ENCODE results near the gene MAU2.
A peak's percentile ranks its signal among the peaks of the same experiment; 100 is the strongest.

The MAU2 gene

DNA sequence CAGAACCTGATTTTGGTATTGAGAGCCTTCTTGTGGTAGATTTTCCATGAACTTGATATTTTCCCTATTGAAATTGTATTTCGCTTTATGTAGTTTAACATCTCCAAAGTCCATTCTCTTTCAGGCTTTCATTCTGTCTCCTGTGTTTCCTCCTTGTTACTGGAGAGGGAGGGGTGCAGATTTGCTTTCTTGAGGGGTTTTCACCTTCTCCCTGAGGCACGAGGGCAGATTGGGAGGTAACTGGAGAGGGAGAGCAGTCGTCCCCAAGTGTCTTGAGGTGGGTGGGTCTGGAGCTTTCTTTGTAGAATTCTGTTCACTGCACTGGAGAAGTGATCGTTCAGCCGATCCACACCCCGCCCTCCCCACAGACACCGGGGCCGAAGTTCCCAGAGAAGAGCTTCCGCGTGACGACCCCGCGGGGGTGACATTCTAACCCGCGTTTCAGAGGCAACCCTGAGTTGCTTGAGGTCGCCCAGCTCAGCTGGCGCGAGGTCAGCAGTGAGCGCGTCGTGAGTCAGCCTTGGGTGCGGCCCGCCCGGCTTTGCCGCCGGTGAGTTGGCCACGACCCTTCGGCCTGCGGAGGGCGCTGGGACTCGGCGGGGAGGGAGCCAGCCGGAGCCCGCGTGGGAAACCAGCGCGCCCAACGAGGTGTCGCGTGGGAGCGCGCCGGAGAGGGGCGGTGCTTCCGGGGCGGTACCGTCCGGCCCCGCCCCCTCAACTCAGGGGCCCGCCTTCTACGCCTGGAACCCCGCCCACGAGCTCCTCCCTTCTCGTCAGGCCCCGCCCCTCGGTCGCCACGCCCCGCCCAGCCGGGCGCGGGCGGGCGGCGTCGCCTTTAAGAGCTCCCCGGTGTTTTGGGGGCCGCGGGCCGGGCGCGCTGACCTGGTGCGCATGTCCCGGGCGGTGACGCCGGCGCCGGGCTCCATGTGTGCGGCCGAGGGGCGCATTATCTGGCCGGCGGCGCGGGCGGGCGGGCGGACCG lies 84.5 kb downstream of the MAU2 start, which contains the start of gene GATAD2A:
Gene GATAD2A (plus strand): TSS at position 797 of the 982 bp plus-strand sequence. CDS start 59,671 bp downstream, outside the sequence.
- no peaks in the 10 kb centered on the region for H3K9me3 ChIP-seq (ENCODE audit: insufficient read depth, low read length)
- no peak for TF ChIP-seq EZH2phosphoT487 (IDR thresholded peaks at IDR 0.05; ENCODE audit: low read depth)
- TF ChIP-seq, protein P1, sequence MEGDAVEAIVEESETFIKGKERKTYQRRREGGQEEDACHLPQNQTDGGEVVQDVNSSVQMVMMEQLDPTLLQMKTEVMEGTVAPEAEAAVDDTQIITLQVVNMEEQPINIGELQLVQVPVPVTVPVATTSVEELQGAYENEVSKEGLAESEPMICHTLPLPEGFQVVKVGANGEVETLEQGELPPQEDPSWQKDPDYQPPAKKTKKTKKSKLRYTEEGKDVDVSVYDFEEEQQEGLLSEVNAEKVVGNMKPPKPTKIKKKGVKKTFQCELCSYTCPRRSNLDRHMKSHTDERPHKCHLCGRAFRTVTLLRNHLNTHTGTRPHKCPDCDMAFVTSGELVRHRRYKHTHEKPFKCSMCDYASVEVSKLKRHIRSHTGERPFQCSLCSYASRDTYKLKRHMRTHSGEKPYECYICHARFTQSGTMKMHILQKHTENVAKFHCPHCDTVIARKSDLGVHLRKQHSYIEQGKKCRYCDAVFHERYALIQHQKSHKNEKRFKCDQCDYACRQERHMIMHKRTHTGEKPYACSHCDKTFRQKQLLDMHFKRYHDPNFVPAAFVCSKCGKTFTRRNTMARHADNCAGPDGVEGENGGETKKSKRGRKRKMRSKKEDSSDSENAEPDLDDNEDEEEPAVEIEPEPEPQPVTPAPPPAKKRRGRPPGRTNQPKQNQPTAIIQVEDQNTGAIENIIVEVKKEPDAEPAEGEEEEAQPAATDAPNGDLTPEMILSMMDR (IDR thresholded peaks at IDR 0.05; ENCODE audit: low read depth, low read length), result peak; percentile 9; the same call in 1 of the 2 replicates
- H3K4me1 ChIP-seq (ENCODE audit: low read length), result peaks cover 33% of the 10 kb centered on the region
- H3K36me3 ChIP-seq (replicated peaks; ENCODE audit: low read depth, low read length), result no peaks in the 10 kb centered on the region
- peaks cover 51% of the 10 kb centered on the region for H3K79me2 ChIP-seq (ENCODE audit: low read length)
- H3K27me3 ChIP-seq (ENCODE audit: low read depth, low read length), result no peaks in the 10 kb centered on the region
- 0 out of 2 replicates have a peak within 1 kb of the TSS, but pooled peaks have one; percentile 42 for H2AFZ ChIP-seq (ENCODE audit: low read depth, low read length)
- H3K4me3 ChIP-seq (ENCODE audit: low read length), result peak within 1 kb of the TSS; percentile 86
- H3K27ac ChIP-seq (ENCODE audit: low read length), result peak within 1 kb of the TSS; percentile 33
- peak within 1 kb of the TSS; percentile 95 for H3K9ac ChIP-seq (ENCODE audit: low read length)
- H3K4me2 ChIP-seq (ENCODE audit: low read length), result peak within 1 kb of the TSS; percentile 99
- peaks cover 49% of the 10 kb centered on the region for H4K20me1 ChIP-seq (ENCODE audit: insufficient read depth, low read length)

DNA sequence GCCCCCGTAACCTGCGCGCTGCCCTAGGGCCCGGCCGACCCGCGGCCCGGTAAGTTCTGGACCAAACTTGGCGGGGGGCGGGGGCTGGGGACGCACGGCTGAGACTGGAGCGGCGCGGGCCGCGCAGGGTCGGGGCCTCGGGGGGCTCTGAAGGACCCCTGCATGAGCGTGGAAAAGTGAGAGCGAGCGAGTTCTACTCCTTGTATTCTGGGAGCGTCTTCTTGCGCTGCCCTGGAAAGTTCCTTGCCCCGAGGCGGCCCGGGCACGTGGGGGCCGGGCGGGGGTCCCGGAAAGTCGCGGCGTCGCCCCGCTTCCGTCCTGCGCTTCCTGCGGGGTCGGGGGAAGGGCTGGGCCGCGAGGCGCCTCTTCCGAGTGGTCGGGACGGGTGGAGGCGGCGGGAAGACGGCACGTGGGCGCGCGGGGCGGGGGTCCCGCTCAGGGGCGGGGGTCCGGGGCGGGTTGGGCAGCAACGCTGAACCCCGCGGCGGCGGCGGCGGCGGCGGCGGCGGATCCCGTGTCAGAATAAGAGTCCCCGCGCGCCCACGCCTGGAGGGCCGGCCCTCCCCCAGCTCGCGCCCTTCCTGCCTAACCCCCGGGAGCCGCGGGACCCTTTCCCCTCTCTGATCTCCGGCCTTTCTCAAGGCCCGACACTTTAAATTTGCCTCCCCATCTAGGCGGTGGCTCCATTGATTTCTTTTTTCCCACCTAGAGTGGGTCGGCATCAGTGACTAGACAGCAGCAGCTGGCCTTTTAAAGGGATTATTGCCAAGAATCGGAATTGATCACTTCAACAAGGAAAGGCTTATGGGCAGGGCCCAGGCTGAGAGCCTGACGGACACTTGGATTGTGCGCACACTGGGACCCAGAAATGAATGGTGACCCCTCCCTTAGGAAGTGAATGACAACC lies 85.6 kb downstream of the MAU2 start:
- Histone ChIP-seq H3K27ac (ENCODE audit: low read length) (peak overlapping the region; percentile 33), H3K27me3 (ENCODE audit: low read depth, low read length) (no peaks in the 10 kb centered on the region), H3K9me3 (ENCODE audit: insufficient read depth, low read length) (no peaks in the 10 kb centered on the region), H3K4me2 (ENCODE audit: low read length) (peak overlapping the region; percentile 99), H3K36me3 (replicated peaks; ENCODE audit: low read depth, low read length) (no peaks in the 10 kb centered on the region), H3K79me2 (ENCODE audit: low read length) (peaks cover 61% of the 10 kb centered on the region), H3K4me1 (ENCODE audit: low read length) (peaks cover 43% of the 10 kb centered on the region), H3K9ac (ENCODE audit: low read length) (peak overlapping the region; percentile 95), H2AFZ (ENCODE audit: low read depth, low read length) (0 out of 2 replicates have a peak overlapping the region, but pooled peaks have one; percentile 42), H3K4me3 (ENCODE audit: low read length) (peak overlapping the region; percentile 86), H4K20me1 (ENCODE audit: insufficient read depth, low read length) (peaks cover 60% of the 10 kb centered on the region)
- TF ChIP-seq, protein P1 (IDR thresholded peaks at IDR 0.05; ENCODE audit: low read depth, low read length), result no peak
- TF ChIP-seq EZH2phosphoT487 (IDR thresholded peaks at IDR 0.05; ENCODE audit: low read depth), result no peak

DNA sequence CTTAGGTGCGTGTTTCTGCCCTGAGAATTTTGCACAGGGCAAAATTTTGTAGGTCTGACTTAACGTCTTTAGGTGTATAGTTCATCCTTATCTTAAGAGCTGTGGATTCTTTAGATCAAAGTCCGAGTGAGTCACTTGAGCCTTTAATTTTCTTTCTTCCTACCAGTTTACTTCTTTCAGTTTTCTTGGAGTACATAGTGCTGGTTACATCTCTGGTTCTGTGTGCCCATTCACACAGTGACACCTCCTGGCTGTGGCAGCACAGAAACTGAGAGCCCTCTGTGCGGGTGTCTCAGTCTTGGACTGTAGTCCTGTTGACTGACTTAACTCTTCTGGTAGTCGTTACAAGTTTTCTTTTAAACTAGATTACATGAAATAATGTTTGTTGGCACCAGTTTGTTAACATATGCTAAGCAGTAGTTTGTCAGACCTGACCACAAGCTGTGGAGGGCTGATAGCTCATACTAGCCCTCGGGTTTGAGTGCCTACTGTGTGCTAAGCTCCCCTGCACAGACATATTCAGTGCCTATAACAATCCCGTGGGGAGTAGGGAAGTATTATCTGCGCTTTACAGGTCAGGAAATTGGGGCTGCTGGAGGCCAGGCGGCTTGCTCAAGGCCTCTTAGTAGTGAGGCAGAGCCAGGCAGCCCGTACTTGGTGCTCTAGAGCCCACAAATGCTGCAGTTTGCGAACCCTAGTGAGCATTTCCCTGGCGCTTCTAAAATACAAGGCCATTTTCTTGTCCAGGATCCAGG lies 86.4 kb downstream of the MAU2 start:
- Histone ChIP-seq H3K9ac (ENCODE audit: low read length) (peak overlapping the region; percentile 95), H3K4me1 (ENCODE audit: low read length) (peaks cover 44% of the 10 kb centered on the region), H2AFZ (ENCODE audit: low read depth, low read length) (no peak overlapping the region), H4K20me1 (ENCODE audit: insufficient read depth, low read length) (peaks cover 63% of the 10 kb centered on the region), H3K36me3 (replicated peaks; ENCODE audit: low read depth, low read length) (no peaks in the 10 kb centered on the region), H3K4me3 (ENCODE audit: low read length) (peak overlapping the region; percentile 86), H3K9me3 (ENCODE audit: insufficient read depth, low read length) (no peaks in the 10 kb centered on the region), H3K27ac (ENCODE audit: low read length) (no peak overlapping the region), H3K79me2 (ENCODE audit: low read length) (peaks cover 67% of the 10 kb centered on the region), H3K4me2 (ENCODE audit: low read length) (peak overlapping the region; percentile 99), H3K27me3 (ENCODE audit: low read depth, low read length) (no peaks in the 10 kb centered on the region)
- TF ChIP-seq EZH2phosphoT487 (IDR thresholded peaks at IDR 0.05; ENCODE audit: low read depth), result no peak
- TF ChIP-seq, protein P1 (IDR thresholded peaks at IDR 0.05; ENCODE audit: low read depth, low read length), result peak; percentile 62

Measured in OCI-LY3 (cell line).